Thoracic aorta (tissue), 2 donors: ENCODE data around the gene SCMH1. TPM values are rescaled to one million over a fixed set of nuclear protein-coding genes. Genes with fewer than 3 reads are reported as not detected.
"Not testable (repeated sequence)": the region's sequence is repeated elsewhere in the genome, so short reads cannot be mapped to it uniquely, and the experiment has no call there.

Source experiments
- ATAC-seq: fragments of 150-250 bp; one replicate; pipeline ENCODE4 v1.8.0; 2017; ENCODE audit warnings: low read depth; ENCODE audit not compliant: insufficient number of reproducible peaks, low FRiP score
- DNase-seq: peaks from one replicate; pipeline ENCODE4 v3.0.0-alpha.2; 2020; ENCODE audit warnings: low spot score
- H3K27ac ChIP-seq, 2 donors: fragments of 200-600 bp; sonication (generic); 1 replicate in 1 of 2; 2 replicates in 1 of 2; pipeline ENCODE4 v1.5.1; 2016; ENCODE audit warnings: mild to moderate bottlenecking in 2 of 2, moderate library complexity in 2 of 2
- H3K27me3 ChIP-seq: fragments of 200-600 bp; sonication (generic); replicated peaks from 2 replicates; pipeline ENCODE4 v1.6.0; 2016; ENCODE audit warnings: mild to moderate bottlenecking; ENCODE audit not compliant: insufficient read depth
- H3K36me3 ChIP-seq: fragments of 200-600 bp; sonication (generic); one replicate; pipeline ENCODE4 v1.5.1; 2016
- H3K4me1 ChIP-seq, 2 donors: fragments of 200-600 bp; sonication (generic); 1 replicate in 1 of 2; 2 replicates in 1 of 2; pipeline versions ENCODE4 v1.5.1 to v1.6.0; 2016; ENCODE audit warnings: low read depth in 2 of 2, mild to moderate bottlenecking in 1 of 2; ENCODE audit not compliant: control insufficient read depth in 1 of 2
- H3K4me3 ChIP-seq: fragments of 200-600 bp; sonication (generic); 2 replicates; pipeline ENCODE4 v1.5.1; 2016; ENCODE audit warnings: mild to moderate bottlenecking
- H3K9me3 ChIP-seq: fragments of 200-600 bp; sonication (generic); 2 replicates; pipeline ENCODE4 v1.5.1; 2016
- total RNA-seq, 2 donors: library from RNA; depleted of rRNA; stranded (reverse); fragments of >200 nt; gene quantifications; one replicate each; pipeline versions ENCODE4 v1.1.0 to v1.2.3, GENCODE V29; 2016
- TF ChIP-seq, protein P1 (sequence below): fragments of 200-600 bp; sonication (generic); IDR thresholded peaks from one replicate; pipeline ENCODE4 v1.5.1; 2019; ENCODE audit warnings: antibody characterized with exemption

Gene SCMH1
- total RNA-seq, 2 donors from 2014 or later, result 41.7 to 65.9 TPM

DNA sequence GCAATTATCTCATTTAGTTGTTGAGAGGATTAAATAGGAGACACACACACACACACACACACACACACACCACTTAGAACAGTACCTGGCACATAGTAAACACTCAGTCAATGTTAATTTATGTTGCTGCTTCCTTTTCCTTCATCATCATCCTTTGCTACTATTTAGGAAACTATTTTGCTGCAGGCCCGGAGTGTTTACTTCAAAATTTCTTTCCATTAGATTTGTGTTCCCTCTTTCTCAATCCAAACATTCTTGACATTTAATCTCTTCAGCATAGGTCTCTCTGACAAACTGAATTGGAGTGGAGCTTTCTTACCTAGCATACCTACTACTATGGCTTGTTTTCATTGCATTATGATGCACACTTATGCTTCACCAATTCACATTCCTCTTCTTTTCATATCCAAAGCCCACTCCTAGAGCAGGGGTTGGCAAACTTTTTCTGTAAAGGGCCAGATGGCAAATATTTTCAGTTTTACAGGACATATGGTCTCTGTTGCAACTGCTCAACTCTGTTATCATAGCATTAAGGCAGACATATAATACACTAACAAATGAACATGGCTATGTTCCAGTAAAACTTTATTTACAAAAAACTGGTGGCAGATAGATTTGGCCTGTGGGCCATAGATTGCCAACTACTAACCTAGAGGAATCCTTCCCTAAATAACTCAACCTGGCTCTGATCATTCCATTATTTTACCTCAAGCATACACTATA is 49.5 kb downstream of the SCMH1 start:
- no peaks in the 10 kb centered on the region for H3K36me3 ChIP-seq
- H3K4me3 ChIP-seq, result no peak overlapping the region
- H3K27me3 ChIP-seq, result no peaks in the 10 kb centered on the region
- no peak overlapping the region for H3K27ac ChIP-seq
- TF ChIP-seq, protein P1, sequence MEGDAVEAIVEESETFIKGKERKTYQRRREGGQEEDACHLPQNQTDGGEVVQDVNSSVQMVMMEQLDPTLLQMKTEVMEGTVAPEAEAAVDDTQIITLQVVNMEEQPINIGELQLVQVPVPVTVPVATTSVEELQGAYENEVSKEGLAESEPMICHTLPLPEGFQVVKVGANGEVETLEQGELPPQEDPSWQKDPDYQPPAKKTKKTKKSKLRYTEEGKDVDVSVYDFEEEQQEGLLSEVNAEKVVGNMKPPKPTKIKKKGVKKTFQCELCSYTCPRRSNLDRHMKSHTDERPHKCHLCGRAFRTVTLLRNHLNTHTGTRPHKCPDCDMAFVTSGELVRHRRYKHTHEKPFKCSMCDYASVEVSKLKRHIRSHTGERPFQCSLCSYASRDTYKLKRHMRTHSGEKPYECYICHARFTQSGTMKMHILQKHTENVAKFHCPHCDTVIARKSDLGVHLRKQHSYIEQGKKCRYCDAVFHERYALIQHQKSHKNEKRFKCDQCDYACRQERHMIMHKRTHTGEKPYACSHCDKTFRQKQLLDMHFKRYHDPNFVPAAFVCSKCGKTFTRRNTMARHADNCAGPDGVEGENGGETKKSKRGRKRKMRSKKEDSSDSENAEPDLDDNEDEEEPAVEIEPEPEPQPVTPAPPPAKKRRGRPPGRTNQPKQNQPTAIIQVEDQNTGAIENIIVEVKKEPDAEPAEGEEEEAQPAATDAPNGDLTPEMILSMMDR, result no peak
- no peak for ATAC-seq
- H3K4me1 ChIP-seq, result peaks cover 0 to 7% of the 10 kb centered on the region in 2 donors
- H3K9me3 ChIP-seq, result no peaks in the 10 kb centered on the region
- DNase-seq, result no peak

DNA sequence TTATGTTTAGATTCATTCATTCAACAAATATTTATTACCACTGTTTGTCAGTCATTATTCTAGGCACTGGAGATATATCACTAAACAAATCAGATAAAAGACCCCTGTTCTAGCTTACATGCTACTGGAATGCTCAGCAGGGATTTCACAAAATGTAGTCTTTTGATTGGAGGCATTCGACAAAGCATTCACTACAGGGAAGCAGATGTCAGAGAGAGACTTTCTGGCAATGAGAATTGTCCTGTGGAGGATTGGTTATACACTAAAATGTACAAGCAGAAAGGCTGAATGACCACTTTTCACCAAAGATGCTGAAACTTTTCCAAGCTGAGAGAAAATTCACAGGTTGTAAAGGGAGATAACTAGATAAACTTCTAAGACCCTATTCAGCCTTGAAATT is 57.7 kb downstream of the SCMH1 start:
- Histone ChIP-seq H3K4me1 (peaks cover 5 to 11% of the 10 kb centered on the region in 2 donors), H3K27ac (no peak overlapping the region), H3K4me3 (no peak overlapping the region), H3K36me3 (no peaks in the 10 kb centered on the region), H3K9me3 (no peaks in the 10 kb centered on the region), H3K27me3 (no peaks in the 10 kb centered on the region)
- TF ChIP-seq, protein P1, result no peak
- ATAC-seq, result no peak
- DNase-seq, result no peak

DNA sequence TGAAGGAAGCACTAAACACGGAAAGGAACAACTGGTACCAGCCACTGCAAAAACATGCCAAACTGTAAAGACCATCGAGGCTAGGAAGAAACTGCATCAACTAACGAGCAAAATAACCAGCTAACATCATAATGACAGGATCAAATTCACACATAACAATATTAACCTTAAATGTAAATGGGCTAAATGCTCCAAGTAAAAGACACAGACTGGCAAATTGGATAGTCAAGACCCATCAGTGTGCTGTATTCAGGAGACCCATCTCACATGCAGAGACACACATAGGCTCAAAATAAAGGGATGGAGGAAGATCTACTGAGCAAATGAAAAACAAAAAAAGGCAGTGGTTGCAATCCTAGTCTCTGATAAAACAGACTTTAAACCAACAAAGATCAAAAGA is 63.9 kb downstream of the SCMH1 start:
- ATAC-seq, H3K27ac ChIP-seq, H3K9me3 ChIP-seq, H3K27me3 ChIP-seq, DNase-seq, H3K36me3 ChIP-seq, H3K4me1 ChIP-seq, H3K4me3 ChIP-seq: not testable (repeated sequence)

GRCh38 chr1:41175546-41175945 is 66.6 kb downstream of the SCMH1 start:
- Histone ChIP-seq H3K27me3 (no peaks in the 10 kb centered on the region), H3K4me3 (no peak overlapping the region), H3K9me3 (no peaks in the 10 kb centered on the region), H3K27ac (no peak overlapping the region), H3K36me3 (no peaks in the 10 kb centered on the region), H3K4me1 (no peaks in the 10 kb centered on the region)
- ATAC-seq, result no peak
- DNase-seq, result no peak
- TF ChIP-seq, protein P1, result no peak

- TF ChIP-seq, protein P1, result no peak
Measured at GRCh38 chr1:41174170-41174569, 67.9 kb downstream of the SCMH1 start.

DNA sequence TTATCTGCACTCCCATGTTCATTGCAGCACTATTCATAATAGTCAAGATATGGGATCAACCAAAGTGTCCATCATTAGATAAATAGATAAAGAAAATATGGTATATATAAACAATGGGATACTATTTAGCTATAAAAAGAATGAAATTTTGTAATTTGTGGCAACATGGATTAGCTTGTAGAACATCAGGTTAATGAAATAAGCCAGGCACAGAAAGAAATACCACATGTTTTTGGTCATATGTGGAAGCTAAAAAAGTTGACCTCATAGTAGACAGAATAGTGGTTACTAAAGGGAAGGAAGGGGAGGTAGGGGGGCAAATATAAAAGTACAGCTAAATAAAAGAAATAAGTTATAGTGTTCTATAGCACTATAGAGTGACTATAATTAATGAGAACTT is 68.5 kb downstream of the SCMH1 start:
- Histone ChIP-seq H3K9me3 (no peaks in the 10 kb centered on the region), H3K27me3 (no peaks in the 10 kb centered on the region), H3K4me3 (no peak overlapping the region), H3K4me1 (no peaks in the 10 kb centered on the region), H3K36me3 (no peaks in the 10 kb centered on the region), H3K27ac (no peak overlapping the region)
- no peak for ATAC-seq
- TF ChIP-seq, protein P1, result no peak
- no peak for DNase-seq

More at GRCh38 chr1:41174170-41174569, 67.9 kb downstream of the SCMH1 start:
- H3K9me3 ChIP-seq, result no peaks in the 10 kb centered on the region
- H3K27me3 ChIP-seq, result no peaks in the 10 kb centered on the region
- ATAC-seq, result no peak
- no peak overlapping the region for H3K27ac ChIP-seq
- no peaks in the 10 kb centered on the region for H3K4me1 ChIP-seq
- H3K36me3 ChIP-seq, result no peaks in the 10 kb centered on the region
- DNase-seq, result no peak
- H3K4me3 ChIP-seq, result no peak overlapping the region
